ENCODE measurements around the gene DUS3L.
"Not testable (repeated sequence)": the region's sequence is repeated elsewhere in the genome, so short reads cannot be mapped to it uniquely, and the experiment has no call there.

Gene DUS3L

GRCh38 chr19:5782322-5782721 lies 8.6 kb downstream of the DUS3L start:
- H3K9ac ChIP-seq (ENCODE audit: low read depth, low read length), result no peak overlapping the region
- H3K4me1 ChIP-seq (ENCODE audit: insufficient read depth, low read length), result no peaks in the 10 kb centered on the region
- H3K9me3 ChIP-seq (ENCODE audit: control insufficient read depth, insufficient read depth, low read length), result no peaks in the 10 kb centered on the region
- H3K36me3 ChIP-seq (ENCODE audit: insufficient read depth, low read length), result no peaks in the 10 kb centered on the region; the same call in 1 of the 2 replicates

GRCh38 chr19:5780916-5781315 lies 10.0 kb downstream of the DUS3L start:
- H3K36me3 ChIP-seq (ENCODE audit: insufficient read depth, low read length); H3K9ac ChIP-seq (ENCODE audit: low read depth, low read length); H3K9me3 ChIP-seq (ENCODE audit: control insufficient read depth, insufficient read depth, low read length); H3K4me1 ChIP-seq (ENCODE audit: insufficient read depth, low read length): not testable (repeated sequence)

DNA sequence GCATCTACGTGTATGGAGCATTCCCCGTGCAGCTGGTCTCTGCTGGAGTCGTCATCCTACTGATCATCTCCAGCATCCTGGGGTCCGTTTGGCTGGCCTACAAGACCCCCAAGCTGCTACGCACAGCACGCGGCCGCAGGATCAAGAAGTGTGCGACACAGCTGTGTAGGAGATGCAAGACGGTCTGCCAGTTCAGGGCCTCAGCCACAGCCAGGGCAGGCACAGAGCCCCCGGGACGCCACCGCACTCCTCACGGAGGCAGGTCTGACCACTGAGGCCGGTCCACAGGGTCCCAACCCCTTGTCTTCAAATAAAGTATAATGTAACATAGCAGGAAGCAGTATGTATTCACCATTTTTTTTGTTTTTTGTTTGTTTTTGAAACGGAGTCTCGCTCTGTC lies 12.6 kb downstream of the DUS3L start:
- Histone ChIP-seq H3K4me1 (ENCODE audit: insufficient read depth, low read length) (no peaks in the 10 kb centered on the region), H3K36me3 (ENCODE audit: insufficient read depth, low read length) (no peaks in the 10 kb centered on the region), H3K9ac (ENCODE audit: low read depth, low read length) (no peak overlapping the region), H3K9me3 (ENCODE audit: control insufficient read depth, insufficient read depth, low read length) (no peaks in the 10 kb centered on the region; the same call in 1 of the 2 replicates)

DNA sequence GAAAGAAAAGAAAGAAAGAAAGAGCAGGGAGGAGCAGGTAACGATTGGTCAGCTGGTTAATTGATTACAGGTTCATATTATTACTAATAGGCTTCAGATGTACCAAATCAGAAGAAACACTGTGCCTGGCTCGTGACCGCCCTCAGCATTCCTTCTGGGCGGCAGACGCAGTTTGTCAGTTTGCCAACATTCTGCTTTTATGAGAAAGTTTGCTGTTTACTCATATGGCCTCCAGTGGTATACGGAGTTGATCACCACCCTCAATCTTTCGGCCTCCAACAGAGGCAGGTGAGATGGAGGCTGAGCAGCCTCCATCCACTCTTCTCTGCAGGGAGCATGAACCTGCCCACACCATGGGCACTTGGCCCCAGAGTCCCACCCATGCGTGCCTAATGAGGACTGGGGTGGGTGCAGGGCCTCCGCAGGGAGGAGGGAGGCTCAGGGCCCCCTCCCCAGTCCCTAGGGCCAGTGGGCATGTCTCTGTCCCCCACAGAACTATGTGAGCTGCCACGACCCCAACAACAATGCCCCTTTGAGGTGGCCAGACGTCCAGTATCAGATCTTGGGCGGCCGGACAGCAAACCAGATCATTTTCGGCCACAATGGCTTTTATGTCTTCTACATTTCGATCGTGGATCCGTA lies 15.2 kb downstream of the DUS3L start:
- Histone ChIP-seq H3K4me1 (ENCODE audit: insufficient read depth, low read length) (no peaks in the 10 kb centered on the region), H3K9ac (ENCODE audit: low read depth, low read length) (no peak overlapping the region), H3K9me3 (ENCODE audit: control insufficient read depth, insufficient read depth, low read length) (no peaks in the 10 kb centered on the region; the same call in 1 of the 2 replicates), H3K36me3 (ENCODE audit: insufficient read depth, low read length) (no peaks in the 10 kb centered on the region)

DNA sequence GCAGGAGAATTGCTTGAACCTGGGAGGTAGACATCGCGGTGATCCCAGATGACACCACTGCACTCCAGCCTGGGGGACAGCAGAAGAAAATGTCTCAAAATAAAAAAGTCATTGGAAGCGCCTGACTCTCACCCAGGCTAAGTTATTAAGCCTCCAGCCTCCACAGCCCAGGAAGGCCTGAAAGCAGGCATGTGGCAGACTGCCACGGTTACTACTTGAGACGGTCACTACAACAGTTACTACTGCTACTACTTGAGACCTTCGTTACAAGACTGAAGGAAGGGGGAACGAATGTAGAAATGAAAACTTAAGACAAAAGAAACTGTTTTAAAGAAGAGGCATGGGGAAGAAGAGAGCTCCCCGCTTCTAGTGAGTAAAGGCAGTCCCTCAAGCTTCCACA lies 16.0 kb downstream of the DUS3L start:
- Histone ChIP-seq H3K4me1 (ENCODE audit: insufficient read depth, low read length) (no peaks in the 10 kb centered on the region), H3K36me3 (ENCODE audit: insufficient read depth, low read length) (no peaks in the 10 kb centered on the region), H3K9me3 (ENCODE audit: control insufficient read depth, insufficient read depth, low read length) (no peaks in the 10 kb centered on the region; the same call in 1 of the 2 replicates), H3K9ac (ENCODE audit: low read depth, low read length) (no peak overlapping the region)

DNA sequence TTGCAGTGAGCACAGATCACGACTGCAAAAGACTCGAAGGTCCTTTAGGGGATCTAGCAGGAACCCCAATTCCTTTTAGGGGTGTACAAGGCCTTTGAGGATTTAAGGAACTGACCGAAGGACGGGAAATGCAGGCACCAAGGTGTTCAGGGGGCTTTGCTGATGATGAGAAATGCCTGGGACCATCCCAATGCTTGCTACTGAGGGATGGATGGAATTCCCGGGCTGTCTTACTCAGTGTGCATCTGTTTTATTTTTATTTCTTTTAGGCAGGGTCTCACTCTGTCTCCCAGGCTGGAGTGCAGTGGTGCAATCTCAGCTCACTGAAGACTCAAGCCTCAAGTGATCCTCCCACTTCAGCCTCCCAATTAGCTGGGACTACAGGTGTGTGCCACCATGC lies 17.7 kb downstream of the DUS3L start:
- no peaks in the 10 kb centered on the region; the same call in 1 of the 2 replicates for H3K9me3 ChIP-seq (ENCODE audit: control insufficient read depth, insufficient read depth, low read length)
- no peaks in the 10 kb centered on the region for H3K36me3 ChIP-seq (ENCODE audit: insufficient read depth, low read length)
- H3K9ac ChIP-seq (ENCODE audit: low read depth, low read length), result no peak overlapping the region
- no peaks in the 10 kb centered on the region for H3K4me1 ChIP-seq (ENCODE audit: insufficient read depth, low read length)

DNA sequence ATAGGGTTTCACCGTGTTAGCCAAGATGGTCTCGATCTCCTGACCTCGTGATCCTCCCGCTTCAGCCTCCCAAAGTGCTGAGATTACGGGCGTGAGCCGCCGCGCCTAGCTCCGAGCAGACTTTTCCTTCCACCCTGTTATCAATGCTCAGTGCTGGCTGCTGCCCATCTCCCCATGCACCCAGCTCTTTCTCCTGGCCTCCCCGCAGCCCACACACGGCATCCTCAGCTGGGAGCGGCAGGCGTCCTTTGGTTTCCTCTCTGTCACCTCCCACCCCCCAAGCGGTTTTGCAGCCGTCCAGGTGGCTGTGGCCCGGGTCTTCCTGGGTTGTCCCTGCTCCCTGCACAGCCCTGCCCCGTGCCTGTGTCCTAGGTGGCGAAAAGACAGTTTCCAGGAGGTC lies 18.5 kb downstream of the DUS3L start:
- H3K9me3 ChIP-seq (ENCODE audit: control insufficient read depth, insufficient read depth, low read length), result no peaks in the 10 kb centered on the region; the same call in 1 of the 2 replicates
- no peaks in the 10 kb centered on the region for H3K36me3 ChIP-seq (ENCODE audit: insufficient read depth, low read length)
- no peaks in the 10 kb centered on the region for H3K4me1 ChIP-seq (ENCODE audit: insufficient read depth, low read length)
- H3K9ac ChIP-seq (ENCODE audit: low read depth, low read length), result no peak overlapping the region

- H3K4me1 ChIP-seq (ENCODE audit: insufficient read depth, low read length), result no peaks in the 10 kb centered on the region
- H3K9me3 ChIP-seq (ENCODE audit: control insufficient read depth, insufficient read depth, low read length), result no peaks in the 10 kb centered on the region
- H3K36me3 ChIP-seq (ENCODE audit: insufficient read depth, low read length), result no peaks in the 10 kb centered on the region
- H3K9ac ChIP-seq (ENCODE audit: low read depth, low read length), result no peak overlapping the region
Measured at GRCh38 chr19:5767949-5768348, 23.0 kb downstream of the DUS3L start.

DNA sequence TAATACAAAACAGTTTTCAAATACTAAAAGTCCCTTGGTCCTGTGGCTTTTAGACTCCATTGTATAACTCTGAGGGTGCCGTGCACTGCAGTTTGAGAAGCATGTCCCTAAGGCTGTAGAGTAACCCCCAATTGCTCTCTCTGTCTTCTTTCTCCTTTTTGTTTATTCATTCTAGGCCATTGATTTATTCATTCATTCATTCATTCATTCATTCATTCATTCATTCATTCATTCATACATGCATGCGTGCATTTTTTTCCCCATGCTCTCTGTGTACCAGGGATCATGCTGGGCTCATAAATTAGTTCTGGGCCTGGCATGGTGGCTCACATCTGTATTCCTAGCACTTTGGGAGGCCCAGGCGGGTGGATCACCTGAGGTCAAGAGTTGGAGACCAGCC lies 25.7 kb downstream of the DUS3L start:
- H3K9ac ChIP-seq (ENCODE audit: low read depth, low read length), result no peak overlapping the region
- no peaks in the 10 kb centered on the region for H3K36me3 ChIP-seq (ENCODE audit: insufficient read depth, low read length)
- H3K9me3 ChIP-seq (ENCODE audit: control insufficient read depth, insufficient read depth, low read length), result no peaks in the 10 kb centered on the region
- no peaks in the 10 kb centered on the region for H3K4me1 ChIP-seq (ENCODE audit: insufficient read depth, low read length)

- no peaks in the 10 kb centered on the region for H3K9me3 ChIP-seq (ENCODE audit: control insufficient read depth, insufficient read depth, low read length)
- H3K4me1 ChIP-seq (ENCODE audit: insufficient read depth, low read length), result no peaks in the 10 kb centered on the region
- H3K9ac ChIP-seq (ENCODE audit: low read depth, low read length), result no peak overlapping the region
- H3K36me3 ChIP-seq (ENCODE audit: insufficient read depth, low read length), result no peaks in the 10 kb centered on the region
Measured at GRCh38 chr19:5762608-5763217, 28.2 kb downstream of the DUS3L start.

GRCh38 chr19:5753743-5754142 lies 37.2 kb downstream of the DUS3L start:
- no peaks in the 10 kb centered on the region for H3K36me3 ChIP-seq (ENCODE audit: insufficient read depth, low read length)
- no peaks in the 10 kb centered on the region for H3K9me3 ChIP-seq (ENCODE audit: control insufficient read depth, insufficient read depth, low read length)

GRCh38 chr19:5751709-5752108 lies 39.3 kb downstream of the DUS3L start:
- H3K9ac ChIP-seq (ENCODE audit: low read depth, low read length), result no peak overlapping the region
- no peaks in the 10 kb centered on the region for H3K9me3 ChIP-seq (ENCODE audit: control insufficient read depth, insufficient read depth, low read length)
- H3K36me3 ChIP-seq (ENCODE audit: insufficient read depth, low read length), result no peaks in the 10 kb centered on the region
- no peaks in the 10 kb centered on the region for H3K4me1 ChIP-seq (ENCODE audit: insufficient read depth, low read length)

More at GRCh38 chr19:5753743-5754142, 37.2 kb downstream of the DUS3L start:
- no peak overlapping the region for H3K9ac ChIP-seq (ENCODE audit: low read depth, low read length)
- H3K4me1 ChIP-seq (ENCODE audit: insufficient read depth, low read length), result no peaks in the 10 kb centered on the region

DNA sequence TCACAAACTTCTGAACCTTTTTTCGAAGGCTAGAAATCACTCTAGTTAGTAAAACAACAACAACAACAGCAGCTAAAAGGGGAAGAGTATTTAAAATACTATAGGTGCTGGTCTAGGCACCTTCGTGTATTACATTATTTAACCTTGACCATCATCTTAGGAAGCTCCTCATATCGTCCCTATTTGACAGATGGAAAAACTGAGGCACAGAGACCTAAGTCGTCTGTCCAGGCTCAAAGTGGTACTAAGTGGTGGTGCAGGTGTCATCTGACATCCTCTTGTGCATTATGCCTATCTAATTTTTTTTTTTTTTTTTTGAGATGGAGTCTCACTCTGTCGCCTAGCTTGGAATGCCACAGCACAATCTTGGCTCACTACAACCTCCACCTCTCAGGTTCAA lies 41.5 kb downstream of the DUS3L start:
- no peaks in the 10 kb centered on the region for H3K36me3 ChIP-seq (ENCODE audit: insufficient read depth, low read length)
- no peaks in the 10 kb centered on the region for H3K9me3 ChIP-seq (ENCODE audit: control insufficient read depth, insufficient read depth, low read length)

GRCh38 chr19:5748920-5749319 lies 42.0 kb downstream of the DUS3L start:
- not testable (repeated sequence) for H3K36me3 ChIP-seq (ENCODE audit: insufficient read depth, low read length); H3K9ac ChIP-seq (ENCODE audit: low read depth, low read length); H3K4me1 ChIP-seq (ENCODE audit: insufficient read depth, low read length); H3K9me3 ChIP-seq (ENCODE audit: control insufficient read depth, insufficient read depth, low read length)

More for the DNA sequence above, 41.5 kb downstream of the DUS3L start:
- no peaks in the 10 kb centered on the region for H3K4me1 ChIP-seq (ENCODE audit: insufficient read depth, low read length)
- H3K9ac ChIP-seq (ENCODE audit: low read depth, low read length), result no peak overlapping the region

GRCh38 chr19:5744999-5745398 lies 46.0 kb downstream of the DUS3L start:
- H3K9me3 ChIP-seq (ENCODE audit: control insufficient read depth, insufficient read depth, low read length); H3K9ac ChIP-seq (ENCODE audit: low read depth, low read length); H3K36me3 ChIP-seq (ENCODE audit: insufficient read depth, low read length); H3K4me1 ChIP-seq (ENCODE audit: insufficient read depth, low read length): not testable (repeated sequence)
